Endothelial cell of umbilical vein (primary cell): ENCODE results near the gene HSPA9. TPM values are rescaled to one million over a fixed set of nuclear protein-coding genes. Genes with fewer than 3 reads are reported as not detected.

ENCODE experiments used
- BruUV-seq: library from RNA; stranded (reverse); fragments of 400-500 nt; replicated peaks from 2 replicates; lab custom pipeline; 2021; lab: Mats Ljungman, UMichigan
- CTCF ChIA-PET: fragments of 300-600, 350-600 bp; sonication (Branson Sonifier 250); formaldehyde crosslinking; loops from one replicate; lab custom pipeline; 2021; ENCODE audit warnings: antibody characterized with exemption, inconsistent platforms; lab: Charles Lee
- POLR2A ChIA-PET: fragments of 300-600, 350-600 bp; sonication (Branson Sonifier 250); formaldehyde crosslinking; loops from one replicate; lab custom pipeline; 2021; ENCODE audit warnings: antibody characterized with exemption, inconsistent platforms; lab: Charles Lee
- DNase-seq: peaks from one replicate; pipeline ENCODE4 v3.0.0-alpha.2; 2011; ENCODE audit warnings: low read depth, low spot score
- FAIRE-seq: peaks from 2 replicates; lab custom pipeline; 2011; peaks lifted over from hg19 to GRCh38; lab: Jason Lieb, UNC
- H2AFZ ChIP-seq: 2 replicates; pipeline ENCODE4 v1.6.0; 2012; ENCODE audit warnings: low read depth, low read length, control low read depth, inconsistent platforms
- H3K27ac ChIP-seq: 2 replicates; pipeline ENCODE4 v1.5.1; 2011; ENCODE audit warnings: low read depth, mild to moderate bottlenecking, control low read depth, low read length, moderate library complexity; ENCODE audit not compliant: insufficient read depth
- H3K27me3 ChIP-seq, 2 experiments: 2 replicates each; pipeline versions ENCODE4 v1.6.0 to v1.6.1; 2011; ENCODE audit warnings: low read length in 2 of 2, mixed read lengths in 1 of 2; ENCODE audit not compliant: control insufficient read depth in 2 of 2, insufficient read depth in 2 of 2
- H3K36me3 ChIP-seq, 2 experiments: 2 replicates in 1 of 2; 3 replicates in 1 of 2; pipeline ENCODE4 v1.5.1; 2011; ENCODE audit warnings: low read length in 2 of 2, mild to moderate bottlenecking in 1 of 2, moderate library complexity in 1 of 2; ENCODE audit not compliant: control insufficient read depth in 2 of 2, insufficient read depth in 2 of 2; ENCODE audit errors: extremely low read depth in 1 of 2
- H3K4me1 ChIP-seq: 3 replicates; pipeline ENCODE4 v1.5.1; 2011; ENCODE audit warnings: mild to moderate bottlenecking, low read length; ENCODE audit not compliant: control insufficient read depth, insufficient read depth; ENCODE audit errors: extremely low read depth
- H3K4me2 ChIP-seq: 2 replicates; pipeline ENCODE4 v1.6.1; 2011; ENCODE audit warnings: low read length, control low read depth, mixed read lengths; ENCODE audit not compliant: insufficient read depth
- H3K4me3 ChIP-seq, 3 experiments: fragments of 200-600 bp in 1 of 3; sonication (generic), shearing (Covaris generic) in 1 of 3; replicated peaks in 1 of 3; 2 replicates each; pipeline ENCODE4 v1.5.1; 2011 to 2016; ENCODE audit warnings: control low read depth in 3 of 3, low read length in 3 of 3, mild to moderate bottlenecking in 2 of 3, inconsistent platforms in 1 of 3, low read depth in 1 of 3, moderate library complexity in 1 of 3; ENCODE audit not compliant: insufficient read depth in 1 of 3
- H3K79me2 ChIP-seq: 2 replicates; pipeline ENCODE4 v1.6.0; 2012; ENCODE audit warnings: low read length, inconsistent platforms; ENCODE audit not compliant: control insufficient read depth, insufficient read depth
- H3K9ac ChIP-seq: replicated peaks from 2 replicates; pipeline ENCODE3; 2011; ENCODE audit warnings: low read length, control low read depth; ENCODE audit not compliant: insufficient read depth; ENCODE audit errors: extremely low read depth
- H3K9me1 ChIP-seq: replicated peaks from 3 replicates; pipeline ENCODE4 v1.6.0; 2011; ENCODE audit warnings: mild to moderate bottlenecking, low read length; ENCODE audit not compliant: control insufficient read depth, insufficient read depth; ENCODE audit errors: extremely low read depth
- H3K9me3 ChIP-seq: replicated peaks from 2 replicates; pipeline ENCODE4 v1.5.1; 2012; ENCODE audit warnings: low read length, inconsistent platforms; ENCODE audit not compliant: control insufficient read depth, insufficient read depth
- H4K20me1 ChIP-seq: replicated peaks from 2 replicates; pipeline ENCODE3; 2011; ENCODE audit warnings: mild to moderate bottlenecking, low read length; ENCODE audit not compliant: control insufficient read depth, insufficient read depth; ENCODE audit errors: extremely low read depth
- EZH2 ChIP-seq: IDR thresholded peaks from 2 replicates; pipeline ENCODE4 v1.6.1; 2012; ENCODE audit warnings: borderline replicate concordance, low read depth, mild to moderate bottlenecking, moderate library complexity, low read length, inconsistent platforms; ENCODE audit not compliant: severe bottlenecking
- FOS ChIP-seq: IDR thresholded peaks from 2 replicates; pipeline ENCODE4 v1.6.1; 2011; ENCODE audit warnings: mild to moderate bottlenecking, low read length, moderate library complexity, borderline replicate concordance; ENCODE audit not compliant: insufficient read depth
- GATA2 ChIP-seq: IDR thresholded peaks from 2 replicates; pipeline ENCODE4 v1.7.0; 2011; ENCODE audit warnings: low read depth, mild to moderate bottlenecking, moderate library complexity, mixed read lengths, low read length; ENCODE audit not compliant: insufficient read length, insufficient read depth
- JUN ChIP-seq: IDR thresholded peaks from 2 replicates; pipeline ENCODE4 v1.6.1; 2011; ENCODE audit warnings: borderline replicate concordance, low read depth; ENCODE audit not compliant: insufficient read length, insufficient read depth
- MYC ChIP-seq: IDR thresholded peaks from one replicate; pipeline ENCODE4 v1.6.1; 2011; ENCODE audit warnings: mild to moderate bottlenecking, low read depth, low read length
- POLR2A ChIP-seq: IDR thresholded peaks from 2 replicates; pipeline ENCODE4 v1.6.1; 2012; ENCODE audit warnings: low read depth, mild to moderate bottlenecking, control low read depth, low read length
- POLR2AphosphoS5 ChIP-seq: IDR thresholded peaks from 2 replicates; pipeline ENCODE4 v1.6.1; 2012; ENCODE audit warnings: low read depth, mild to moderate bottlenecking, control low read depth, low read length, moderate library complexity; ENCODE audit not compliant: insufficient read depth
- dilution Hi-C: fragments of 300-500 bp; cut with MboI; formaldehyde crosslinking; loops from one replicate; pipeline ENCODE4 v1.15.0; 2019; ENCODE audit warnings: low sequenced_read_pairs; ENCODE audit not compliant: extremely low pct_ligation_motif_present
- intact Hi-C: fragments of 100-400 bp; cut with micrococcal nuclease; formaldehyde crosslinking; loops from one replicate; pipeline ENCODE4 v1.10.0; 2022
- polyA plus RNA-seq, 4 experiments: library from polyadenylated mRNA; depleted of rRNA in 3 of 4; stranded (reverse) in 3 of 4; unstranded in 1 of 4; fragments of >200 nt; gene quantifications; 2 replicates each; pipeline versions ENCODE4 v1.2.1 to v1.2.3, GENCODE V29; 2011 to 2012; ENCODE audit warnings: missing spikeins in 1 of 4
- total RNA-seq: library from RNA; stranded (reverse); gene quantifications from 2 replicates; pipeline ENCODE4 v1.2.3, GENCODE V29; 2021
- TF ChIP-seq, protein P1 (sequence below): IDR thresholded peaks from 2 replicates; pipeline ENCODE4 v1.6.1; 2011; ENCODE audit not compliant: insufficient read depth, insufficient read length
- TF ChIP-seq, protein P2 (sequence below), 2 donors: IDR thresholded peaks; 1 replicate in 1 of 2; 2 replicates in 1 of 2; pipeline ENCODE4 v1.5.1; 2011; ENCODE audit warnings: low read length in 2 of 2, mild to moderate bottlenecking in 2 of 2, moderate library complexity in 2 of 2, control low read depth in 1 of 2, inconsistent platforms in 1 of 2, low read depth in 1 of 2; ENCODE audit not compliant: insufficient read depth in 1 of 2; ENCODE audit errors: extremely low read depth in 1 of 2

The HSPA9 gene
- total and polyA plus RNA-seq, 2 donors (not counting 3 experiments of a cell fraction or from before 2014, with no cell fraction given): 99.6 to 192 TPM

DNA sequence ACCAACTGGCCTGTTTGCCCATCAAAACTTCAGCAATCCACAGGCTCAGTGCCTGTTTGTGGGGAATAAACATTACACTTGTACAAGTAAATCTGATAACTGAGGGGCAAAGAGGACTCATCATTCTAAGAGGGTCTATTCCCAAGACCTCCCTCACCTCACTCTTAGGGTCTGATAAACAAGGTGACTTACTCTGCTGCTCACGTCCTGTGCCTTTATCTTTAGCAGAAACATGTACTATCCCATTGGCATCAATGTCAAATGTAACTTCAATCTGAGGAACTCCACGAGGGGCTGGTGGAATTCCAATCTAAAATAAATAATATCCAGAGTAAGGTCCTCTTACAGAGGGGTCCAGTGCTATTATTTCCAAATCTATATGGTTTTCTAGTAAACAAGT is 17.5 kb downstream of the HSPA9 start:
- Histone ChIP-seq H3K79me2 (peaks cover 13% of the 10 kb centered on the region), H3K9me1 (no peaks in the 10 kb centered on the region), H3K36me3 (peaks cover 23 to 35% of the 10 kb centered on the region in 2 experiments), H2AFZ (no peak overlapping the region), H3K9ac (no peak overlapping the region), H4K20me1 (peaks cover 3% of the 10 kb centered on the region), H3K4me3 (no peak overlapping the region), H3K27me3 (no peaks in the 10 kb centered on the region), H3K9me3 (no peaks in the 10 kb centered on the region), H3K4me1 (no peaks in the 10 kb centered on the region), H3K4me2 (no peak overlapping the region), H3K27ac (no peak overlapping the region)
- CTCF ChIA-PET: no interaction called here
- intact Hi-C loops (no loop called here), dilution Hi-C loops (no loop called here)
- no peak for TF ChIP-seq FOS
- no peak for TF ChIP-seq POLR2A
- no peak for TF ChIP-seq JUN
- no peak for TF ChIP-seq GATA2
- TF ChIP-seq MYC: no peak
- TF ChIP-seq EZH2: no peak
- TF ChIP-seq, protein P1, sequence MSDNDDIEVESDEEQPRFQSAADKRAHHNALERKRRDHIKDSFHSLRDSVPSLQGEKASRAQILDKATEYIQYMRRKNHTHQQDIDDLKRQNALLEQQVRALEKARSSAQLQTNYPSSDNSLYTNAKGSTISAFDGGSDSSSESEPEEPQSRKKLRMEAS: no peak
- TF ChIP-seq POLR2AphosphoS5: no peak
- TF ChIP-seq, protein P2, sequence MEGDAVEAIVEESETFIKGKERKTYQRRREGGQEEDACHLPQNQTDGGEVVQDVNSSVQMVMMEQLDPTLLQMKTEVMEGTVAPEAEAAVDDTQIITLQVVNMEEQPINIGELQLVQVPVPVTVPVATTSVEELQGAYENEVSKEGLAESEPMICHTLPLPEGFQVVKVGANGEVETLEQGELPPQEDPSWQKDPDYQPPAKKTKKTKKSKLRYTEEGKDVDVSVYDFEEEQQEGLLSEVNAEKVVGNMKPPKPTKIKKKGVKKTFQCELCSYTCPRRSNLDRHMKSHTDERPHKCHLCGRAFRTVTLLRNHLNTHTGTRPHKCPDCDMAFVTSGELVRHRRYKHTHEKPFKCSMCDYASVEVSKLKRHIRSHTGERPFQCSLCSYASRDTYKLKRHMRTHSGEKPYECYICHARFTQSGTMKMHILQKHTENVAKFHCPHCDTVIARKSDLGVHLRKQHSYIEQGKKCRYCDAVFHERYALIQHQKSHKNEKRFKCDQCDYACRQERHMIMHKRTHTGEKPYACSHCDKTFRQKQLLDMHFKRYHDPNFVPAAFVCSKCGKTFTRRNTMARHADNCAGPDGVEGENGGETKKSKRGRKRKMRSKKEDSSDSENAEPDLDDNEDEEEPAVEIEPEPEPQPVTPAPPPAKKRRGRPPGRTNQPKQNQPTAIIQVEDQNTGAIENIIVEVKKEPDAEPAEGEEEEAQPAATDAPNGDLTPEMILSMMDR (IDR thresholded peaks at IDR 0.05; ENCODE audit: extremely low read depth in 1 of 2, insufficient read depth in 1 of 2, low read depth in 1 of 2, low read length in 2 of 2): no peak
- POLR2A ChIA-PET: no interaction called here
- no TSS peak for BruUV-seq
- DNase-seq (no peak), FAIRE-seq (no peak)
